PC-3 (cell line): ENCODE results near the gene CLEC4E. TPM values are rescaled to one million over a fixed set of nuclear protein-coding genes. Genes with fewer than 3 reads are reported as not detected.
"Not testable (repeated sequence)": the region's sequence is repeated elsewhere in the genome, so short reads cannot be mapped to it uniquely, and the experiment has no call there.

Experiments
- ATAC-seq: fragments of 200-7000 bp; cut with Tn5 transposase; 2 replicates; pipeline ENCODE4 v1.9.1; 2020; ENCODE audit warnings: mild to moderate bottlenecking, moderate library complexity
- BruUV-seq: library from RNA; stranded (reverse); fragments of 400-500 nt; replicated peaks from 2 replicates; lab custom pipeline; 2021; lab: Mats Ljungman, UMichigan
- CTCF ChIA-PET: fragments of 300-600 bp; sonication (Branson Sonifier 250); formaldehyde crosslinking; loops from one replicate; lab custom pipeline; 2022; ENCODE audit warnings: antibody characterized with exemption; lab: Charles Lee
- POLR2A ChIA-PET: fragments of 300-600 bp; sonication (Branson Sonifier 250); formaldehyde crosslinking; loops from one replicate; lab custom pipeline; 2022; ENCODE audit warnings: antibody characterized with exemption; ENCODE audit not compliant: unreplicated experiment; lab: Charles Lee
- DNase-seq: peaks from one replicate; pipeline ENCODE4 v3.0.0-alpha.2; 2015
- H2AFZ ChIP-seq: fragments of 300-600 bp; sonication (generic); 2 replicates; pipeline ENCODE4 v1.6.0; 2016; ENCODE audit warnings: antibody characterized with exemption, low read length
- H3F3A ChIP-seq: fragments of 300-600 bp; sonication (generic); one replicate; pipeline ENCODE4 v1.6.0; 2017; ENCODE audit warnings: antibody characterized with exemption, low read length, control low read depth, mild to moderate bottlenecking; ENCODE audit not compliant: unreplicated experiment
- H3K27ac ChIP-seq: fragments of 300-600 bp; sonication (generic); 2 replicates; pipeline ENCODE4 v1.5.1; 2016; ENCODE audit warnings: mild to moderate bottlenecking, low read length
- H3K27me3 ChIP-seq: fragments of 300-600 bp; sonication (generic); 2 replicates; pipeline ENCODE4 v1.6.1; 2016; ENCODE audit warnings: low read length, mixed read lengths
- H3K36me3 ChIP-seq: fragments of 300-600 bp; sonication (generic); 2 replicates; pipeline ENCODE4 v1.6.1; 2016; ENCODE audit warnings: low read depth, mixed run types, low read length, mixed read lengths
- H3K4me1 ChIP-seq: fragments of 300-600 bp; sonication (generic); 2 replicates; pipeline ENCODE4 v1.5.1; 2016; ENCODE audit warnings: low read length; ENCODE audit not compliant: insufficient read depth
- H3K4me2 ChIP-seq: fragments of 300-600 bp; sonication (generic); 2 replicates; pipeline ENCODE4 v1.6.0; 2016; ENCODE audit warnings: low read length
- H3K4me3 ChIP-seq: fragments of 300-600 bp; sonication (generic); 2 replicates; pipeline ENCODE4 v1.5.1; 2016; ENCODE audit warnings: mild to moderate bottlenecking, low read length, mixed read lengths
- H3K79me2 ChIP-seq: fragments of 300-600 bp; sonication (generic); 2 replicates; pipeline ENCODE4 v1.6.1; 2017; ENCODE audit warnings: low read length, mixed read lengths
- H3K9ac ChIP-seq: fragments of 300-600 bp; sonication (generic); 2 replicates; pipeline ENCODE4 v1.6.0; 2016; ENCODE audit warnings: mild to moderate bottlenecking, low read length
- H3K9me2 ChIP-seq: fragments of 300-600 bp; sonication (generic); replicated peaks from 2 replicates; pipeline ENCODE4 v1.6.1; 2016; ENCODE audit warnings: mixed run types, low read length, mixed read lengths
- H3K9me3 ChIP-seq: fragments of 300-600 bp; sonication (generic); 2 replicates; pipeline ENCODE4 v1.6.1; 2016; ENCODE audit warnings: low read length, mixed read lengths
- H4K20me1 ChIP-seq: fragments of 300-600 bp; sonication (generic); 2 replicates; pipeline ENCODE4 v1.6.1; 2016; ENCODE audit warnings: low read length, mixed read lengths
- EZH2 ChIP-seq: fragments of 300-600 bp; sonication (generic); IDR thresholded peaks from one replicate; pipeline ENCODE4 v1.6.1; 2017; ENCODE audit warnings: antibody characterized with exemption, mild to moderate bottlenecking, low read length; ENCODE audit not compliant: unreplicated experiment
- EZH2phosphoT487 ChIP-seq: fragments of 300-600 bp; sonication (generic); IDR thresholded peaks from 2 replicates; pipeline ENCODE4 v1.6.1; 2018; ENCODE audit warnings: mild to moderate bottlenecking, antibody characterized with exemption, low read length, borderline replicate concordance
- intact Hi-C: fragments of 100-400 bp; cut with micrococcal nuclease; formaldehyde crosslinking; loops from 2 replicates; pipeline ENCODE4 v1.9.0; 2023
- total RNA-seq: library from RNA; depleted of rRNA; stranded (reverse); fragments of >200 nt; gene quantifications from 2 replicates; pipeline ENCODE4 v1.2.3, GENCODE V29; 2014
- TF ChIP-seq, protein P1 (sequence below): fragments of 300-600 bp; sonication (generic); conservative IDR thresholded peaks from 2 replicates; pipeline ENCODE4 v1.5.1; 2017; ENCODE audit warnings: antibody characterized with exemption, low read depth, mild to moderate bottlenecking, low read length

Gene CLEC4E
- total RNA-seq, 1 experiment from 2014 or later: not detected

DNA sequence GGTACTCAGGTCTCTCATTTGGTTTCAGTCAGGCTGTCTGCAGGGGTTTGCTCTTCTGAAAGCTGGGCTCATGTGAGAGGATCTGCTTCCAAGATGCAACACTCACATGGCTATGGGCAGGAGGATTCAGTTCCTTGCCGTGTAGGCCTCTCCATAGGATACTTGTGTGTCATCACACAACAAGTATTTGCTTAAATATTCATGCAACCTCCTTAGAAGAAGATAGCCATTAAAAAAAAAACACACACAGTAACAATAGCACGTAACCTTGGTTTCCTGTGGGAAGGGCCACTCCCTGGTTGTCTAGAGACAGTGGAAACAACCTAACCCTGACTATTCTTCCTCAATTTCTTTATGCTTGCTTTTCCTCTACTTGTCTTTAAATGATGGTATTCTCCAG lies 31.8 kb upstream of the CLEC4E start:
- H3K4me2 ChIP-seq: no peak overlapping the region
- CTCF ChIA-PET: no interaction called here
- POLR2A ChIA-PET: no interaction called here
- H3K4me1 ChIP-seq: no peaks in the 10 kb centered on the region
- no peak overlapping the region for H3K27ac ChIP-seq
- no peak overlapping the region for H3K4me3 ChIP-seq
- no peaks in the 10 kb centered on the region for H3K9me3 ChIP-seq
- TF ChIP-seq EZH2 (no peak), EZH2phosphoT487 (no peak)
- TF ChIP-seq, protein P1, sequence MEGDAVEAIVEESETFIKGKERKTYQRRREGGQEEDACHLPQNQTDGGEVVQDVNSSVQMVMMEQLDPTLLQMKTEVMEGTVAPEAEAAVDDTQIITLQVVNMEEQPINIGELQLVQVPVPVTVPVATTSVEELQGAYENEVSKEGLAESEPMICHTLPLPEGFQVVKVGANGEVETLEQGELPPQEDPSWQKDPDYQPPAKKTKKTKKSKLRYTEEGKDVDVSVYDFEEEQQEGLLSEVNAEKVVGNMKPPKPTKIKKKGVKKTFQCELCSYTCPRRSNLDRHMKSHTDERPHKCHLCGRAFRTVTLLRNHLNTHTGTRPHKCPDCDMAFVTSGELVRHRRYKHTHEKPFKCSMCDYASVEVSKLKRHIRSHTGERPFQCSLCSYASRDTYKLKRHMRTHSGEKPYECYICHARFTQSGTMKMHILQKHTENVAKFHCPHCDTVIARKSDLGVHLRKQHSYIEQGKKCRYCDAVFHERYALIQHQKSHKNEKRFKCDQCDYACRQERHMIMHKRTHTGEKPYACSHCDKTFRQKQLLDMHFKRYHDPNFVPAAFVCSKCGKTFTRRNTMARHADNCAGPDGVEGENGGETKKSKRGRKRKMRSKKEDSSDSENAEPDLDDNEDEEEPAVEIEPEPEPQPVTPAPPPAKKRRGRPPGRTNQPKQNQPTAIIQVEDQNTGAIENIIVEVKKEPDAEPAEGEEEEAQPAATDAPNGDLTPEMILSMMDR: no peak
- H4K20me1 ChIP-seq: no peaks in the 10 kb centered on the region
- no peaks in the 10 kb centered on the region for H3K9me2 ChIP-seq
- no peaks in the 10 kb centered on the region for H3K79me2 ChIP-seq
- H3K9ac ChIP-seq: no peak overlapping the region
- no peaks in the 10 kb centered on the region for H3F3A ChIP-seq
- DNase-seq (no peak), ATAC-seq (no peak)
- no peaks in the 10 kb centered on the region for H3K27me3 ChIP-seq
- H3K36me3 ChIP-seq: no peaks in the 10 kb centered on the region
- no peak overlapping the region for H2AFZ ChIP-seq
- intact Hi-C loops: no loop called here
- no TSS peak for BruUV-seq

GRCh38 chr12:8566525-8566924 lies 25.8 kb upstream of the CLEC4E start:
- TF ChIP-seq EZH2phosphoT487 (no peak), EZH2 (no peak)
- TF ChIP-seq, protein P1: no peak
- no peaks in the 10 kb centered on the region for H3K79me2 ChIP-seq
- no peaks in the 10 kb centered on the region for H3K4me1 ChIP-seq
- no peak overlapping the region for H2AFZ ChIP-seq
- no peaks in the 10 kb centered on the region for H3F3A ChIP-seq
- H3K4me2 ChIP-seq: no peak overlapping the region
- H3K4me3 ChIP-seq: no peak overlapping the region
- H3K27me3 ChIP-seq: peaks cover 6% of the 10 kb centered on the region; the same call in 1 of the 2 replicates
- no peak for ATAC-seq
- POLR2A ChIA-PET: no interaction called here
- no peaks in the 10 kb centered on the region for H3K36me3 ChIP-seq
- CTCF ChIA-PET: no interaction called here
- H3K9ac ChIP-seq: no peak overlapping the region
- no peaks in the 10 kb centered on the region for H4K20me1 ChIP-seq
- intact Hi-C loops: no loop called here
- no TSS peak for BruUV-seq
- no peak for DNase-seq
- no peak overlapping the region for H3K27ac ChIP-seq
- H3K9me3 ChIP-seq: no peaks in the 10 kb centered on the region
- H3K9me2 ChIP-seq: no peaks in the 10 kb centered on the region

DNA sequence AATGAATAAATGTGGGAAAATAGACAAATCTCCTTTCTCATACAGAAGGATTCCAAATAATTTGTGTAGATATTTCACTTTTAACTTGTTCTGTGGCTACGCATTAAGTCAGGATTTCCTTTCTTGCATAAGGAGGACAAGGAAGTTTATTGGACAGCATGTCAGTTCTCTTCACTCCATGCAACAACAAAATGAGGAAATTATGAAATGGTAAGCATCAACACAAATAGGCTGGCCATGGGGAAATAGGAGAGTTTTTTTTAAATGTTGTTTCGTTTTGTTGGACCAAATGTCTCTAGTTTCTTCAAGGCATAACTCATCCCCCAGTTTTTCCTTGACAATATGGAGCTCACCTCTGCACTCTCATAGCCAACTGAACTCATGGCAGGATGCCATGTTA lies 25.3 kb upstream of the CLEC4E start:
- POLR2A ChIA-PET, H3F3A ChIP-seq, H3K9me2 ChIP-seq, DNase-seq, H3K9ac ChIP-seq, H3K4me1 ChIP-seq, H3K36me3 ChIP-seq, H3K79me2 ChIP-seq, BruUV-seq, intact Hi-C loops, H3K27ac ChIP-seq, ATAC-seq, H3K27me3 ChIP-seq, CTCF ChIA-PET, H3K4me3 ChIP-seq, H4K20me1 ChIP-seq, H3K9me3 ChIP-seq, H3K4me2 ChIP-seq, H2AFZ ChIP-seq: not testable (repeated sequence)
